Activated naive CD4-positive, alpha-beta T cell treated with anti-CD3 and anti-CD28 coated beads, Interleukin-2, amount 10 ng/mL, durations not matched to agents 7 days and 5 days (primary cell): ENCODE data around the gene CTSC.
A peak's percentile ranks its signal among the peaks of the same experiment; 100 is the strongest.
"Not testable (repeated sequence)": the region's sequence is repeated elsewhere in the genome, so short reads cannot be mapped to it uniquely, and the experiment has no call there.

Experiments used
- CTCF ChIA-PET: fragments of 350-600 bp; sonication (Branson Sonifier 250); formaldehyde crosslinking; loops from one replicate; lab custom pipeline; 2021; ENCODE audit warnings: antibody characterized with exemption; lab: Charles Lee
- DNase-seq: peaks from one replicate; pipeline ENCODE4 v3.0.0-alpha.2; 2020
- H3K27ac Mint-ChIP-seq: one replicate; pipeline ENCODE4 v1.8.0; 2021; ENCODE audit warnings: mild to moderate bottlenecking, moderate library complexity, mixed read lengths
- H3K27me3 Mint-ChIP-seq: one replicate; pipeline ENCODE4 v1.8.0; 2021; ENCODE audit warnings: mild to moderate bottlenecking, mixed read lengths
- H3K36me3 Mint-ChIP-seq: one replicate; pipeline ENCODE4 v1.8.0; 2021; ENCODE audit warnings: mixed read lengths
- H3K4me1 Mint-ChIP-seq: one replicate; pipeline ENCODE4 v1.8.0; 2021; ENCODE audit warnings: mixed read lengths
- H3K4me3 Mint-ChIP-seq: one replicate; pipeline ENCODE4 v1.8.0; 2021; ENCODE audit warnings: mild to moderate bottlenecking, moderate library complexity, mixed read lengths
- H3K9me3 Mint-ChIP-seq: one replicate; pipeline ENCODE4 v1.8.0; 2021; ENCODE audit warnings: mixed read lengths

Gene CTSC

GRCh38 chr11:88340366-88340935 is 2.9 kb upstream of the CTSC start:
- CTCF ChIA-PET = no interaction called here
- Mint-ChIP-seq H3K4me3 (no peak overlapping the region), H3K27ac (no peak overlapping the region), H3K36me3 (peaks cover 18% of the 10 kb centered on the region), H3K4me1 (peaks cover 34% of the 10 kb centered on the region), H3K9me3 (no peaks in the 10 kb centered on the region), H3K27me3 (peaks cover 4% of the 10 kb centered on the region)
- no peak for DNase-seq

- H3K36me3 Mint-ChIP-seq = peaks cover 36% of the 10 kb centered on the region
- no peaks in the 10 kb centered on the region for H3K9me3 Mint-ChIP-seq
- peaks cover 49% of the 10 kb centered on the region for H3K4me1 Mint-ChIP-seq
- DNase-seq = peak; percentile 56
- CTCF ChIA-PET = interaction anchor here (0.6 kb wide), 1 partner anchor 111 kb away, joined by 3 read pairs; no protein-coding TSS in a partner anchor
- peak overlapping the region; percentile 98 for H3K27ac Mint-ChIP-seq
- peak overlapping the region; percentile 88 for H3K4me3 Mint-ChIP-seq
- peaks cover 4% of the 10 kb centered on the region for H3K27me3 Mint-ChIP-seq
Observed at GRCh38 chr11:88337987-88338668, 592 bp upstream of the CTSC start.

GRCh38 chr11:88335284-88335683 is 2.3 kb downstream of the CTSC start:
- Mint-ChIP-seq H3K4me1 (peaks cover 70% of the 10 kb centered on the region), H3K27ac (peak overlapping the region; percentile 75), H3K36me3 (peaks cover 56% of the 10 kb centered on the region), H3K27me3 (peaks cover 4% of the 10 kb centered on the region), H3K9me3 (no peaks in the 10 kb centered on the region), H3K4me3 (peak overlapping the region; percentile 88)
- CTCF ChIA-PET = interaction anchor here (1.1 kb wide), 1 partner anchor 20 kb away, joined by 3 read pairs; no protein-coding TSS in a partner anchor
- DNase-seq = no peak

- Mint-ChIP-seq H3K27ac (no peak overlapping the region), H3K27me3 (peaks cover 4% of the 10 kb centered on the region), H3K4me1 (peaks cover 70% of the 10 kb centered on the region), H3K36me3 (peaks cover 63% of the 10 kb centered on the region), H3K9me3 (no peaks in the 10 kb centered on the region), H3K4me3 (peak overlapping the region; percentile 41)
- no peak for DNase-seq
- CTCF ChIA-PET = no interaction called here
Observed at GRCh38 chr11:88333862-88334261, 3.7 kb downstream of the CTSC start.

- Mint-ChIP-seq H3K9me3 (no peaks in the 10 kb centered on the region), H3K36me3 (peaks cover 68% of the 10 kb centered on the region), H3K4me3 (no peak overlapping the region), H3K4me1 (peaks cover 71% of the 10 kb centered on the region), H3K27me3 (peaks cover 4% of the 10 kb centered on the region), H3K27ac (no peak overlapping the region)
- DNase-seq = no peak
- CTCF ChIA-PET = no interaction called here
Observed at GRCh38 chr11:88332851-88333250, 4.7 kb downstream of the CTSC start.

- no peaks in the 10 kb centered on the region for H3K27me3 Mint-ChIP-seq
- H3K4me3 Mint-ChIP-seq = no peak overlapping the region
- CTCF ChIA-PET = interaction anchor here (1.2 kb wide), 1 partner anchor 154 kb away, joined by 3 read pairs; no protein-coding TSS in a partner anchor
- no peak overlapping the region for H3K27ac Mint-ChIP-seq
- H3K4me1 Mint-ChIP-seq = peaks cover 79% of the 10 kb centered on the region
- H3K36me3 Mint-ChIP-seq = peaks cover 83% of the 10 kb centered on the region
- H3K9me3 Mint-ChIP-seq = no peaks in the 10 kb centered on the region
- no peak for DNase-seq
Observed at GRCh38 chr11:88330826-88331428, 6.6 kb downstream of the CTSC start.

GRCh38 chr11:88329563-88330250 is 7.8 kb downstream of the CTSC start:
- peaks cover 79% of the 10 kb centered on the region for H3K4me1 Mint-ChIP-seq
- H3K9me3 Mint-ChIP-seq = no peaks in the 10 kb centered on the region
- CTCF ChIA-PET = interaction anchor here (1.2 to 2.0 kb wide), 2 partner anchors 98 to 155 kb away, joined by 3 to 9 read pairs; no protein-coding TSS in a partner anchor
- peak overlapping the region; percentile 58 for H3K27ac Mint-ChIP-seq
- H3K4me3 Mint-ChIP-seq = no peak overlapping the region
- no peak for DNase-seq
- no peaks in the 10 kb centered on the region for H3K27me3 Mint-ChIP-seq
- peaks cover 82% of the 10 kb centered on the region for H3K36me3 Mint-ChIP-seq

GRCh38 chr11:88327462-88328143 is 9.9 kb downstream of the CTSC start:
- H3K27ac Mint-ChIP-seq = no peak overlapping the region
- peaks cover 83% of the 10 kb centered on the region for H3K4me1 Mint-ChIP-seq
- peaks cover 87% of the 10 kb centered on the region for H3K36me3 Mint-ChIP-seq

GRCh38 chr11:88327061-88327460 is 10.5 kb downstream of the CTSC start:
- no peak overlapping the region for H3K27ac Mint-ChIP-seq
- H3K36me3 Mint-ChIP-seq = peaks cover 90% of the 10 kb centered on the region
- no peaks in the 10 kb centered on the region for H3K27me3 Mint-ChIP-seq
- H3K9me3 Mint-ChIP-seq = peaks cover 1% of the 10 kb centered on the region
- CTCF ChIA-PET = interaction anchor here (1.4 kb wide), 1 partner anchor 61 kb away, joined by 3 read pairs; no protein-coding TSS in a partner anchor
- H3K4me1 Mint-ChIP-seq = peaks cover 84% of the 10 kb centered on the region
- no peak for DNase-seq
- no peak overlapping the region for H3K4me3 Mint-ChIP-seq

More at GRCh38 chr11:88327462-88328143, 9.9 kb downstream of the CTSC start:
- CTCF ChIA-PET = interaction anchor here (1.4 to 2.0 kb wide), 2 partner anchors 61 to 96 kb away, joined by 3 to 9 read pairs; no protein-coding TSS in a partner anchor
- DNase-seq = no peak
- peaks cover 1% of the 10 kb centered on the region for H3K9me3 Mint-ChIP-seq
- no peak overlapping the region for H3K4me3 Mint-ChIP-seq
- H3K27me3 Mint-ChIP-seq = no peaks in the 10 kb centered on the region

- Mint-ChIP-seq H3K27ac (no peak overlapping the region), H3K36me3 (peaks cover 92% of the 10 kb centered on the region), H3K4me3 (no peak overlapping the region), H3K9me3 (peaks cover 1% of the 10 kb centered on the region), H3K4me1 (peaks cover 81% of the 10 kb centered on the region), H3K27me3 (no peaks in the 10 kb centered on the region)
- DNase-seq = no peak
- CTCF ChIA-PET = no interaction called here
Observed at GRCh38 chr11:88326099-88326498, 11.4 kb downstream of the CTSC start.

GRCh38 chr11:88324562-88325345 is 12.8 kb downstream of the CTSC start:
- no peaks in the 10 kb centered on the region for H3K27me3 Mint-ChIP-seq
- CTCF ChIA-PET = interaction anchor here (0.7 kb wide), 1 partner anchor 106 kb away, joined by 3 read pairs; no protein-coding TSS in a partner anchor
- H3K27ac Mint-ChIP-seq = peak overlapping the region; percentile 53
- peaks cover 1% of the 10 kb centered on the region for H3K9me3 Mint-ChIP-seq
- H3K4me1 Mint-ChIP-seq = peaks cover 70% of the 10 kb centered on the region
- peaks cover 86% of the 10 kb centered on the region for H3K36me3 Mint-ChIP-seq
- no peak for DNase-seq
- H3K4me3 Mint-ChIP-seq = no peak overlapping the region

- H3K9me3 Mint-ChIP-seq, DNase-seq, H3K27ac Mint-ChIP-seq, H3K4me3 Mint-ChIP-seq, CTCF ChIA-PET, H3K27me3 Mint-ChIP-seq: not testable (repeated sequence)
- Mint-ChIP-seq H3K36me3 (peaks cover 72% of the 10 kb centered on the region), H3K4me1 (peaks cover 55% of the 10 kb centered on the region)
Observed at GRCh38 chr11:88322881-88323280, 14.7 kb downstream of the CTSC start.

- Mint-ChIP-seq H3K36me3 (peaks cover 63% of the 10 kb centered on the region), H3K4me1 (peaks cover 45% of the 10 kb centered on the region)
- H3K27me3 Mint-ChIP-seq, DNase-seq, H3K27ac Mint-ChIP-seq, H3K9me3 Mint-ChIP-seq, H3K4me3 Mint-ChIP-seq: not testable (repeated sequence)
- CTCF ChIA-PET = interaction anchor here (0.7 kb wide), 1 partner anchor 13 kb away, joined by 3 read pairs; no protein-coding TSS in a partner anchor
Observed at GRCh38 chr11:88321412-88321811, 16.1 kb downstream of the CTSC start.
